Loucy (cell line): Measurements from ENCODE around the gene SAMMSON.

ENCODE experiments used
- H2AFZ ChIP-seq: fragments of 200-600 bp; sonication (generic); 2 replicates; pipeline ENCODE4 v1.6.0; 2016; ENCODE audit warnings: antibody characterized with exemption, mild to moderate bottlenecking, low read length, moderate library complexity
- H3F3A ChIP-seq: fragments of 200-600 bp; 2 replicates; pipeline ENCODE4 v1.6.0; 2016; ENCODE audit warnings: antibody characterized with exemption, low read depth, mild to moderate bottlenecking
- H3K27me3 ChIP-seq: fragments of 200-600 bp; sonication (generic); 2 replicates; pipeline ENCODE4 v1.6.1; 2014; ENCODE audit warnings: low read length, mild to moderate bottlenecking; ENCODE audit not compliant: insufficient read depth, poor library complexity, severe bottlenecking
- H3K36me3 ChIP-seq: fragments of 200-600 bp; sonication (generic); 2 replicates; pipeline ENCODE4 v1.6.1; 2016; ENCODE audit warnings: low read length; ENCODE audit not compliant: insufficient read depth
- H3K4me1 ChIP-seq: fragments of 200-600 bp; sonication (generic); 2 replicates; pipeline ENCODE4 v1.5.1; 2014; ENCODE audit warnings: low read length, mild to moderate bottlenecking; ENCODE audit not compliant: insufficient read depth, poor library complexity, severe bottlenecking
- H3K4me2 ChIP-seq: fragments of 200-600 bp; sonication (generic); 2 replicates; pipeline ENCODE4 v1.6.0; 2014; ENCODE audit warnings: antibody characterized with exemption, low read length, low read depth, mild to moderate bottlenecking; ENCODE audit not compliant: poor library complexity, severe bottlenecking
- H3K4me3 ChIP-seq: fragments of 200-600 bp; sonication (generic); 2 replicates; pipeline ENCODE4 v1.5.1; 2014; ENCODE audit warnings: low read length, mild to moderate bottlenecking, mixed read lengths; ENCODE audit not compliant: poor library complexity, severe bottlenecking
- H3K79me2 ChIP-seq: fragments of 200-600 bp; sonication (generic); 2 replicates; pipeline ENCODE4 v1.6.1; 2014; ENCODE audit warnings: low read length; ENCODE audit not compliant: insufficient read depth
- H3K9ac ChIP-seq: fragments of 200-600 bp; sonication (generic); 2 replicates; pipeline ENCODE4 v1.6.0; 2014; ENCODE audit warnings: mild to moderate bottlenecking, low read depth, low read length, moderate library complexity; ENCODE audit not compliant: poor library complexity, severe bottlenecking
- H3K9me2 ChIP-seq: fragments of 200-600 bp; sonication (generic); replicated peaks from 2 replicates; pipeline ENCODE4 v1.6.1; 2016; ENCODE audit warnings: low read depth, low read length, mixed read lengths
- H3K9me3 ChIP-seq: fragments of 200-600 bp; sonication (generic); 2 replicates; pipeline ENCODE4 v1.6.1; 2014; ENCODE audit warnings: mild to moderate bottlenecking, antibody characterized with exemption, low read length, low read depth; ENCODE audit not compliant: insufficient read depth
- H4K20me1 ChIP-seq: fragments of 200-600 bp; sonication (generic); 2 replicates; pipeline ENCODE4 v1.6.0; 2014; ENCODE audit warnings: antibody characterized with exemption, low read length, mild to moderate bottlenecking; ENCODE audit not compliant: insufficient read depth, poor library complexity, severe bottlenecking
- CTCF ChIP-seq: fragments of 200-600 bp; sonication (generic); conservative IDR thresholded peaks from 2 replicates; pipeline ENCODE4 v1.5.1; 2014; ENCODE audit warnings: mild to moderate bottlenecking, antibody characterized with exemption, low read length
- EZH2phosphoT487 ChIP-seq: fragments of 200-600 bp; IDR thresholded peaks from 2 replicates; pipeline ENCODE4 v1.6.1; 2018; ENCODE audit warnings: antibody characterized with exemption, mild to moderate bottlenecking, moderate library complexity, borderline replicate concordance

SAMMSON gene

GRCh38 chr3:70075101-70075500, 75.6 kb downstream of the SAMMSON start:
- H3K9ac ChIP-seq, result no peak overlapping the region
- H3K36me3 ChIP-seq, result no peaks in the 10 kb centered on the region
- no peaks in the 10 kb centered on the region for H3K79me2 ChIP-seq
- no peaks in the 10 kb centered on the region for H3K9me3 ChIP-seq
- no peaks in the 10 kb centered on the region for H4K20me1 ChIP-seq
- H3K4me2 ChIP-seq, result no peak overlapping the region
- H3F3A ChIP-seq, result no peaks in the 10 kb centered on the region
- H3K4me3 ChIP-seq, result no peak overlapping the region
- no peaks in the 10 kb centered on the region for H3K27me3 ChIP-seq
- TF ChIP-seq CTCF (no peak), EZH2phosphoT487 (no peak)
- 0 out of 2 replicates have a peak, but pooled peaks cover 3% of the 10 kb centered on the region for H3K9me2 ChIP-seq
- H2AFZ ChIP-seq, result no peak overlapping the region
- H3K4me1 ChIP-seq, result no peaks in the 10 kb centered on the region

GRCh38 chr3:70076396-70076795, 76.9 kb downstream of the SAMMSON start:
- Histone ChIP-seq H3K36me3 (no peaks in the 10 kb centered on the region), H3K27me3 (no peaks in the 10 kb centered on the region), H4K20me1 (no peaks in the 10 kb centered on the region), H3F3A (no peaks in the 10 kb centered on the region), H3K4me3 (no peak overlapping the region), H3K9ac (no peak overlapping the region), H3K9me2 (0 out of 2 replicates have a peak, but pooled peaks cover 3% of the 10 kb centered on the region), H3K79me2 (no peaks in the 10 kb centered on the region), H2AFZ (no peak overlapping the region), H3K4me1 (no peaks in the 10 kb centered on the region), H3K4me2 (no peak overlapping the region), H3K9me3 (no peaks in the 10 kb centered on the region)
- no peak for TF ChIP-seq CTCF
- no peak for TF ChIP-seq EZH2phosphoT487

- no peak overlapping the region for H2AFZ ChIP-seq
- H3F3A ChIP-seq, result no peaks in the 10 kb centered on the region
Measured at GRCh38 chr3:70078778-70079177, 79.2 kb downstream of the SAMMSON start.

More at GRCh38 chr3:70078778-70079177, 79.2 kb downstream of the SAMMSON start:
- Histone ChIP-seq H3K9me2 (0 out of 2 replicates have a peak, but pooled peaks cover 3% of the 10 kb centered on the region), H4K20me1 (no peaks in the 10 kb centered on the region), H3K79me2 (no peaks in the 10 kb centered on the region), H3K4me2 (no peak overlapping the region), H3K9ac (no peak overlapping the region), H3K4me3 (no peak overlapping the region), H3K27me3 (no peaks in the 10 kb centered on the region), H3K4me1 (no peaks in the 10 kb centered on the region), H3K36me3 (no peaks in the 10 kb centered on the region), H3K9me3 (no peaks in the 10 kb centered on the region)
- no peak for TF ChIP-seq CTCF
- TF ChIP-seq EZH2phosphoT487, result no peak
